GM03348 (cell line): Measurements from ENCODE around the gene MRAS.
A peak's percentile ranks its signal among the peaks of the same experiment; 100 is the strongest.

Source experiments
- DNase-seq: peaks from one replicate; pipeline ENCODE4 v3.0.0; 2012; ENCODE audit warnings: low spot score

Gene MRAS

DNA sequence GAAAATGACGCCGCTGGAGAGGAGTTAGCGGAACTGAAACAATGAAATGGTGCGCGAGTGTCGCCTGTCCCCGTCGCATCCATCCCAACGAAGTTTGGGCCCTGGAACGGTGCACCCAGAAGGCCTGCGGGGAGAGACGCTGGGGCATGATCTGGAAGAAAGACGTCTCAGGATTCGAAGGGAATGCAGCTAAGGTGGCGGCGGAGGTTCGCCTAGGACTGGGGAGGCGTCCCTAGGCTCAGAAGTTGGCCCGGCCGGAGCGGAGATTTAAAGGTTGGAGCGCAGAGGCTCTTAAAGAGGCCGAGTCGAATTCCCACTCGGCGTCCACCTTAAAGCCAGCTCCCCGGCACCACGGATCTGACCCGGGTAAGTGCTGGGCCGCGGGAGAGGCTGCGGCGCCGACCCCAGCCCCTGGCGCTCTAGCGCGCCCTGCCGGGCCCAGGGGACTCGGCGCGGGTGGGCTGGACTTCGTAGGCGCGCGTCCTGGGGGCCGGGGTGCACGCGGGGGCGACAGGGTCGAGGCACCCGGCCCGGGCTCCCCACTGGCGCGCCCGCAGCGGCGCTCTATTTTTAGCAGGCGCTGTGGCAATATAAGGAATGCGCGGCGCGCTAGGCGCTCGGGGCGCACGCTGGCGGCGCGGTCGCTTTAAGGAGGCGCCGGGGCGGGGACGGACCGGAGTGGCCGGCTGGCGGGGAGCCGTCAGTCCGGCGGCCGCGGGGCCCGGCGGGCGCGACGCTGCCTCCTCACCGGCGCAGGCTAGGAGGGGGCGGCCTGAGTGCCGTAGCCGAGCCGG is at the start of gene MRAS:
Gene MRAS (plus strand): TSS at position 620 of the 794 bp plus-strand sequence. CDS start 24,305 bp downstream, outside the sequence.
- DNase-seq: peak; percentile 91

DNA sequence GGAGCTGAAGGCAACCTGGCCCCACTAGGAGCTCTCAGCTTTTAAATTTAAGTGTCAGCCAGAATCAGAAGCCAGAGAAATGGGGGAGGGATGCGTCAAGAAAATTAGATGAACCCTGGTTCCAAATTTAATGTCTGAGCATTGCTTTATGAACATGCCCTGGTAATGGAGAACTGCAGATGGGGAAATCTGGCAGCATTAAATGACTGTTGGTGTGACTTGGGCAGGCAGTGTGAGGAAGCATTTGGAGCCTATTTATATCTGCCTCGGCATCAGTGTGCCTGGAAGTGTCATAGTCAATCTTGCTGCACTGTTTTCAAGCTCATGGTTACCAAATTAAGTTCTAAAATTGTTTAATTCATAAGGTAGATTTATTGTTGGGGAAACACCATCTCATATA is 47.7 kb upstream of the MRAS start:
- no peak for DNase-seq

DNA sequence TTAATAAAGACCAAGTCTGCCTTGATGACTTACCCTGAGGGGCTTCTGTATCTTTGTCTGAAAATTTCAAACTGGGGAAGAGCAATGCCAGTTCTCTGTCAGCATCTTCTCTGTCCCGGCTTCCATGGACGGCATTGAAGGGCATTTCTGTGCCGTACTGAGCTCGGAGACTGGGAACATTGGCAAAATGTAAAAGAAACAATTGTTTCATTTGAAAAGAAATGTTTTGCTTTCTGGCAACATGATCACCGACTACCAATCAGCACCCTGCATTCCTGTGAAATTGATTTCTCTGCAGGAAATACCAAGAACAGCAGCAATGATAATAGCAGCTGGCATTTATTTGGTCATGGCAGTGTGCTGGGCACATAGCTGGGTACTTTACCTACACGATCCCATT is 44.9 kb upstream of the MRAS start:
- DNase-seq: no peak

DNA sequence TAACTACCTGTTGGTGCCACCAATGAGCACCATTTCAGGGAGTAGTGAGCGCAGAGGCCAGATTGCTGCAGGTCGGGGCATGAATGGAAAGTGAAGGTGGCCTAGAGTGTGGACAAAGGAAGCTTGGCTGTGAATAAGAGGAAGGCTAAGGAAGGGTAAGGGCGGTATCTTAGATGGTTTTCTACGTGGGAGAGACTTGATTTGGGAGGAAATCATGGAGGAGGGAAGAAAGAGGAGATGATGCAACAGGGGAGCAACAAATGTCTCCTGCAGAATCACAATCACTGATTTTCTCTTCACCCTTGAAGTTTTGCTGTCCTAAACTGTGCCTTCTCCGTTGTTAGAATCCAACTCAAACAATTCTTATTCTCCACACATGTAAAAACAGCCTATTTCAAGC is 40.5 kb upstream of the MRAS start:
- no peak for DNase-seq

DNA sequence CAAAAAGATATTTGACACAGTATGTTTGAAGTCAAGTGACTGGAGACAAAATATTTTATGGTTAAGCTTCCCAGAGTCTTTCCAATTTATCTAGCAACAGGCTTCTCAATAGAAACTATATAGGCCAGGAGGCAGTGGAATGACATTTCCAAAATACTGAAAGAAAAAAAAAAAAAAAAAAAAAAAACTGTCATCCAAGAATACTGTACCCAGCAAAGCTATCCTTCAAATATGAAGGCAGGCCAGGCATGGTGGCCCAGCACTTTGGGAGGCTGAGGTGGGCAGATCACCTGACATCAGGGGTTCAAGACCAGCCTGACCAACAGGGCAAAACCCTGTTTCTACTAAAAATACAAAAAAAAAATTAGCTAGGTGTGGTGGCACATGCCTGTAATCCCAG is 39.6 kb upstream of the MRAS start:
- no peak for DNase-seq

DNA sequence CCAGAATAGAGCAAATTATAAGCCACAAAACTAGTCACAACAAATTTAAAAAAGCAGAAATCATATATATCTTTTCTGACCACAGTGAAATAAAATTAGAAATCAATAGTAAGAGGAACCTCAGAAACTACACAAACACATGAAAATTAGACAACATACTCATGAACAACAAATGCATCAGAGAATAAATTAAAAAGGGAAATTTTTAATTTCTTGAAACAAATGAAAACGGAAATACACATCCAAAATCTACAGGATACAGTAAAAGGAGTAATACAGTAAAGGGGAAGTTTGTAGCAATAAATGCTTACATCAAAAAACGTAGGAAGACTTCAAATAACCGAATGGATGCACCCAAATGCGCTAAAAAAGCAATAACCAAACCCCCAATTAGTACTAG is 37.9 kb upstream of the MRAS start:
- no peak for DNase-seq

DNA sequence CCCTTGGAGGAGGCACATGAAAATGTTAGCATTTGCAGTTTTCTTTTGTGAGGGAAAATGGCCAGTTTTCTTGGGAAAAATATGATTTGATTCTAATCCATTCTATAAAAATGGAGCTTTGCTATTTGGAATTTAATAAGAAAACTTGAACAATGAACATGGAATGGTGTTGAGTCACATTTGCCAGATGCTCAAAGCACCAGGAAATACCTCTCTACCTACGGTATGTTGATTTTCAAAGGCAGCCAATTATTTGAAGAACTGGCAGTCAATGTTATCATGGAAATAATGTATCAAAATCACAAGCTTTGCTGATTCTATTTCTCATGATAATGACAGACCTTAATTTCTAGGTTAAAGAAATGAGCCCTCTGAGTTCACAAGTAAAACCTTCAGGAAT is 33.6 kb upstream of the MRAS start:
- peak; percentile 31 for DNase-seq

DNA sequence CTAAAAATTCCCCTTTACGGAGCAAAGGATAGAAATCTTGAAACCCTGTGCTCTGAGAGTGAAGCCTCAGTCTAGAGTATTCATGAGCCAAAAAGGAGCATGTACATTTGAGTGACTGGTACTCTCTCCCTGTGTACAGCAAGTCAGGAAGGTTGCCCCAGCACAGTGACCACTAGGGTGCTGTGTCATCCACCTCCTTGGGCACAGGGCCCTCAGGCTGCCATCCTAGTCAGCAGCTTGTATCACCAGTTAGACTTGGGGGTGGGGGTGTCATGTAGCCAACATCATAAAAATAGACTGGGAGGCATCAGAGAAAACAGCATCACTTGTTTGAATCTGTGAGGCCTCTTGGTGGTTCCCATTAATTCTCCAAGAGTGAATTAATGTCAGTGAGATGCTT is 30.7 kb upstream of the MRAS start:
- DNase-seq: no peak

DNA sequence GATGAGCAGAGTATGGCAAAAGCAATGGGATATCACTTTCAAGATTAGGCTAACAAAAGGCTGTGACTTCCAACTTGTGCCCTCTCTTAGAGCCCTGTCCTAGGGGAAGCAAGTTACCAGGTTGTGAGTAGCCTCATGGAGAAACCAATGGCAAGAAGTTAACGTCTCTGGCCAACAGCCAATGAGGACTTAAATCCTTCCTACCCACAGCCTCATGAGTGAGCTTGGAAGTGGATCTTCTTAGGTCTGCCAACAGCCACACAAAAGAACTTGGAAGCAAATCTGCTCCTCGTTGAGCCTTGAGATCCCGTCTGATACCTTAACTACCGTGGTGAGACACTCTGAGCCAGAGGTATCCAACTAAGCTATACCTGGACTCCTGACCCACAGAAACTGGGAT is 24.4 kb upstream of the MRAS start:
- DNase-seq: no peak

DNA sequence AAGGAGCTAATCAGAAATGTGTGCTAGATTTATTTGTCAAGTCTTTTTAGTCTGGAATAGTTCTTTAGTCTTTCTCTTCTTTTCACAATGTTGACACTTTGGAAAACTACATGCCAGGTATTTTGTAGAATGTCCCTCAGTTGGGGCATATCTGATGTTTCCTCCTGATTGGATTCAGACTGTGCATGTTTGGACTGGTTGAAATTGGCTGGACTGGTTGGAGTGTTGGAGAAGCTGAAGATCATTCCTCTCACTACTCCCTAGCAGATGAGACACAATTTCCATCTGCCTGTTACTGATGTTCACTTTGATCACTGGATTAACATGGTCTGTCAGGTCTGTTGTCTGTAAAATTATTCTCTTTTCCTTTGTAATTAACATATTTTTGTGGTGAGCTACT is 22.4 kb upstream of the MRAS start:
- no peak for DNase-seq

DNA sequence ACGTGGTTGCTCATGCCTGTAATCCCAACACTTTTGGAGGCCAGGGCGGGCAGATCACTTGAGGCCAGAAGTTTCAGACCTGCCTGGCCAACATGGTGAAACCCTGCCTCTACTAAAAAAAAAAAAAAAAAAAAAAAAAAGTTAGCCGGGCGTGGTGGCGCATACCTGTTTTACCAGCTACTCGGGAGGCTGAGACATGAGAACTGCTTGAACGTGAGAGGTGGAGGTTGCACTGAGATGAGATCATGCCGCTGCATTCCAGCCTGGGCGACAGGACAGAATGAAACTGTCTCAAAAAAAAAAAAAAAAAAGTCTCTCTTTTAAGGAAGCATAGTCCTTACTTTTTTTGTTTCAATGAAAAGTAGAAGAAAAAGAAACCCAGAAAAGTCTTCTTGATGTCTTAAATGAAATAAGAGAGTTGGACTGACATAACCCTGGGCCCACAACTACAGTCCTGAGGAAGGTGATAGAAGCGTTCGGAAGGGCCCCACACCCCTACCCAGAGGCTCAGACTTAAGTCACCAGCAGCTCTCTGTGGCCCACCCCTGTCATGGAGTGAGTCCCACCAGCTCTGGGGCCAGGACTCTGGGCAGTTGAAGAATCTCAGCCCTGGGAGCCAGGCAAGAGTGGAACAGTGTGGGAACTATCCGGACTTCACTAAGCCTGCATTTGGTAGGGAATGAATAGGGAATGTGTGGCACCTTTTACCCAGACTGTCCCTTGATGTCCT is 21.3 kb upstream of the MRAS start:
- DNase-seq: no peak

DNA sequence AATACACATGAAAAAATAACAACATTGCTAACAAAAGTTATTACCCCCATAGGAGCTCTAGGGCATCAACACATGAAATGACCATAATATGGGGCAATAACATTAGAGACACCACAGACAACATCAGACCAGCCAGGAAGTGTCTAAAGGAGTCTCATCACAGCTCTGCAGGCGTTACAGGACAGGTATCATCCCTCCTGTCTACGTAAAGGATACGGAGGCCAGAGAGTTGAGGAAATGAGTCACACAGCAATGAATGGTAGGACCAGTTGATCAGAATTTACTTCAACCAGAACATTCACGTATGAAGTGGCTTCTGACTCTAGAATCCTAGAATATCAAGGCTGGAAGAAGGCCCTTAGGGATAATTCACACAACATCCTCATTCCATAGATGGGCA is 20.5 kb upstream of the MRAS start:
- DNase-seq: no peak

DNA sequence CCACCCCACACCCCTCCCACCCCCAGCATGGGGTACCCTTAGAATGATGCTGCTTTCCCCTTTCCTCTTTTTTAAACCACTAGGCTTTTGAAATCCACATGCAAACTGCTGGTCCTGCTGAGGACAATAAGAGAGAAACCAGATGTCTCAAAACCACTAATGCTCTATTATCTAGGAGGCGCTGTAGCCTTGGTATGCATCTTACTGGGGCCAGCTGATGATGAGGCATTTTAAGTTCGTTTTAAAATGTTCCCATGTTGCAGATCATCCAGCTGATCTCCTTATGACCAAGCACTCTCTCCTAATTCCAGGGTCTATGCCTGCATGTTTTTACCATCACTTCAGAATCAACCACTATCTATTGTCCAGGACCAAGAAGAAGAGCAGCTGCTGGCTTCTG is 20.0 kb upstream of the MRAS start:
- peak; percentile 76 for DNase-seq

DNA sequence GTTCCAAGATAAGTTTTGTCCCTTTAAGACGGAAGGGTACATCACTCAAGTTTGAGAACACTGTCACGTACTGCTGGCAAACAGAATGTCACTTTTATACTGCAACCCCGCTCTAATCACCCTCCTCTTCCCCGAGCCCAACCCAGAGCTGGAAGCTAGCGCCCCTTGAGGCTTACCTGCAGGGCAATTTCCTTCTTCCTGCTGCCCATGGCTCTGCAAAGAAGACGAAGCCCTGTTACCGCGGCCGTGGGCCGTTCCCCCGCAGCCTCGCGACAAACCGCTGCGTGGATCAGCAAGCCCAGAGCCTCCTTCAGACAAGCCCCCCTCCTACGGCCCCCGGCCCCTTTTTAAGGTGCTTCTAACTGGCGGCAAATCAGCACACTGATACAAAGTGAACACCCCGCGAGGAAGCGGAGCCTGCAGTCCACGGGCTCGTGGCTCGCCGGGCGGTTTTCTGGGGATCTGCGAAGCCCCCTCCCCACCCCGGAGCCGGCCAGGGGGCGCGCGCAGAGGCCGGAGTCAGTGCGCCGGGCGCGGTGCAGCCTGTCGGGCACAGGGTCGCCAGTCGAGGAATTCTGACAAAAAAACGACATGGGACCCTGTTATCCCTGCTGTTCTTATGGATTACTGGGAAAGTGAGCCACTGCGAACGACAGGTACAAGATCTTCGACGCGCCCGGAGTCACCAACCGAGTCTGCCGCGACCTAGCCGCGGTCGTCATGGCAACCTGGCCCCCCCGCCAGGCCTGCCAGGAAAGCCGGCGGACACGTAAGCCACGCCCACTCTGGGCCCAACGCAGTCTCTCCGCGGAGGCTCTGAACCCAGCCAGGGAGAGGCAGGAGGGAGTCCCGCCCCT is 19.0 kb upstream of the MRAS start, which contains the start of gene NME9:
Gene NME9 (minus strand): TSS at position 725 of the 857 bp plus-strand sequence. CDS start 516 bp downstream, at position 209.
- peak; percentile 91 for DNase-seq

DNA sequence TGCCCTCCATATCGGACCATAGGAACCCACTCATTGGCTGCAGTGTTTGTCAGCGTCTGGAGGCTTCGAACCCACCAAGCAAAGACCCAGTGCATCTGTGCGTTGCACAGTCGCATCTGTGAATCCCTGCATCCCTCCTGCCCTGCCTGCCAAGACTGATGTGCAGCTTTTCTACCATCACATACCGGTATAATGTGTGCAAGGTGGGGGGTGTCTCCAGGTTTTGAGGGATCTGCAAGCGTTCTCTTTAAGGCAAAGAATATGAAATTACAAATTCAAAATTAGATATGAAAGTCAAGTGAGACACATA is 18.4 kb upstream of the MRAS start:
- DNase-seq: no peak

DNA sequence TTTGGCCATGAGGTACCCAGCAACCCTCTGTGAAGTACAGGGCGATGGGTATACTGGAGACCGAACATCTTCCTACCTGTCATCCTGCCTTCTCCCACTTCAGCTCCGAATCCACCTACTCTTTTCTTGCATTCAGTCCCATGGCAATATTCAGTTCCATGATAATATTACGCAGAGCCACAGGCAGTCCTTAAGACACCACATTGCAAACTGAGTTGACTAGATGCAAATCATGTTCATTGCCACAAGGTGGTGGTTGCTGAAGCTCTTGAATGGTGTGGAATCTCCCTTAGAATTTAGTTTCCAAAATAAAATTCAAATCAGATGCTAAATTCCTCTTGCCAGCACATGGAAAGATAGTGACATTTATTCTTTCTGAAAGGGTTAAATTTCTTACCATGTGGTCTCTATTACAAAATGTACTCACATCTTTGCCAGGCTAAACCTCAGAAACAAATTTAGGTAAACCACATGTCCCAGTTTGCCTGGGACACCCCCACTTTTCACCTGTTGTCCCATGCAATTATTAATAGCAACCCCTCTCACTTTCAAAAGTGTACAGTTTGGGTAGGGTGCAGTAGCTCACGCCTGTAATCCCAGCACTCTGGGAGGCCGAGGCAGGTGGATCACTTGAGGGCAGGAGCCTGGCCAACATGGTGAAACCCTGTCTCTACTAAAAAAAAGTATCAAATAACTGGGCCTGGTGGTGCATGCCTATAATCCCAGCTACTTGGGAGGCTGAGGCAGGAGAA is 17.1 kb upstream of the MRAS start:
- DNase-seq: peak; percentile 29

DNA sequence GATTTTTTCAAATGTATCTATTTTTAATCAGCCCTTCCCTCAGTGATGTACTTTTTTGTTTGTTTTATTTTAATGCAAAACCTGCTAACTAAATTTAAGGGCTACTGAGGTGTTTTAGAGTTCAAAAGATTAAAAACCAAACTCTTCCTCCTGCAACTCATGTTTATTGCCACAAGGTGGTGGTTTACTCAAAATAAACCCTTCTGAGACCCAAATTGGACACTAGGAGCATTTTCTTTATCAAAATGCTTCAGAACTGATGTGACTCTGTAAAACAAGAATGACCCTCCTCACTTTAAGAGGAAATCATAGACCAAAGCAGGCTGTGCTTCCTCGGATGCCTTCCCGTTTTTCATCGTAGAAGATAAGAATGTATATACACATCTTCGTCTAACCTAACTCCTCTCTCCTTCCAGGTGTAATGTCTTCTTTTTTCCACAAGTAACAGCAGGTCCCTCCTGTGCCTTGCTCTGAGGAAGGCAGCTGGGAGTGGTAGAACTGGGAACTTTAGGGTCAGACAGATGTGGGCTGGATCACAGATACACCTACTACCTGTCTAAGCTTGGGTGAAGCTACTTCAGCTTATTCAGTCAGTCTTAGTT is 15.8 kb upstream of the MRAS start:
- peak; percentile 68 for DNase-seq

DNA sequence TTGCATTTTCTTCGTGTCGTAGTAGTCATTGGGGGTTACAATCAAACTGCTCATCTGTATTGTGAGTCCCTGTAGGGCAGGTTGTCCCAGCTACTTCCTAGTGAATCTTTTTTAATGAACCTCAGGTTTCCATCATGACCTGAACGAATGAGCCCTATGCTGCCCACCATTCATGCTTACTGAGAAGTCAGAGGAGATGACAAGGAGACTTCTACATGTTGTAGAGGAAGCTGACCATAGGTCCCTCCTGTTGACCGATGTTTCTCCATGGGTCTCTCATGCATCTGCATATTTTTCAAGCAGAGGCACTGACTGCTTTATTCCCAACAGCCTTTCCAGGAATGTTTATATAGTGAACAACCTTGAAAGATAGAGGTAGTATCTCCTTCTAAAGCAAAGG is 13.8 kb upstream of the MRAS start:
- no peak for DNase-seq

DNA sequence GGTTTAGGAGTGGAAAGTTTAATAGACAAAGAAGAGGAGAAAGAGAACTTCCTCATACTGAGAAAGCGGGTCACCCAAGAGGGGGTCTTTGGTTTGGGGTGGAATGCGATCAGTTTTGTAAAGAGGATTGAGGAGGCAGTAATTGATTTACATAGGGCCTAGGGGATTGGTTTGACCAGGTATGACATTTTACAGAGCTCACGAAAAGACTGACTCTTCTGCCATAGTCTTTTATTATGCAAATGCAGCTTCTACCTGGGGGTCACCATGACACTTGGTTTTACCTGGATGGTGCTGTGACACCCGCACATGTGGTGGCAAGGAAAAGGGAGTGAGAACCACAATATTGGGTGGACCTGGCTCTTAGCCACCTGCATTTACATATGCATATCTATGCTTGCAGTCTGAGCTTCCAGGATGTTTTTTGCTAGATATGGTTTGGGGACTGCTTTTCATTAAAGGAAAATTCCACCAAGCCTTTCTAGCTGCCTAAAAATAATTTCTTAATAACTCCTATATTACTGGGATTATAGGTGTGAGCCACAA is 11.9 kb upstream of the MRAS start:
- no peak for DNase-seq

DNA sequence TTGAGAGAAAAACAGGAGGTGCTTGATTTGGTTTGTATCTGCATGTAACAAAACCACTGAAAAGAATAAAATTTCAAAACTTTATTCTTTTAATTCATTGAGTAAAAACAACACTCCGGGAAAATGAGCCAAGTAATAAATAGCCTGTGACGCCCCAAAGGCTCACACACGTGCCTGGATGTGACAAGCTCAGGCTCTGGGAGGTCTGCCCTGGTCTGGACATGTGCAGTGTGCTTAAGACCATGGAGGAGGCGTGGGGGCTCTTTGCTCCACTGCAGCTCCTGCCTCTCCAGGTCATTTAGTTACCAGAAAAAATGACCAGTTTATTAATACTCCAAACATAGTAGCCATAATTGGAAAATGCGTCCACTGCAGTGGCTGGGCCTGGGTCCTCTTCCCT is 10.1 kb upstream of the MRAS start:
- no peak for DNase-seq

DNA sequence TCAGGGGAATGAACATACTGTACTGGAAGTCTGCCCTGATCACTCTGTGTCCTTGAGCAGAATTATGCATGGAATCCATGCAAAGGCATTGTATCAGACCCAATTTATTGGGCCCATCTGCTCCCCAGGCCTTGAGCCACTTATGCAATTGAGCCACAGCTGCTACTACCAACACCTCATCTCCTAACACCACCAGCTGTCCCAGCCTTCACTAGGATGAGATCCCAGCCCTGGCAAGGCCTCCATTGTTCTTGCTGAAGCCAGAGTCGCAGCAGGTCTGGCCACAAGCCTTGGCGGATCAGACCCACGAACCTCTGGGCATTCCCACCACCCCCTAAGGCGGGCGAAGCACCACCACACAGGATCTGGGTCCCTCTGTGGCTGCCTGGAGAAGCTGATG is 9.6 kb upstream of the MRAS start:
- no peak for DNase-seq
